ENCODE results near the gene OR8H3. TPM values are rescaled to one million over a fixed set of nuclear protein-coding genes. Genes with fewer than 3 reads are reported as not detected.

OR8H3 gene
- total RNA-seq, 1 experiment from 2014 or later, result not detected

DNA sequence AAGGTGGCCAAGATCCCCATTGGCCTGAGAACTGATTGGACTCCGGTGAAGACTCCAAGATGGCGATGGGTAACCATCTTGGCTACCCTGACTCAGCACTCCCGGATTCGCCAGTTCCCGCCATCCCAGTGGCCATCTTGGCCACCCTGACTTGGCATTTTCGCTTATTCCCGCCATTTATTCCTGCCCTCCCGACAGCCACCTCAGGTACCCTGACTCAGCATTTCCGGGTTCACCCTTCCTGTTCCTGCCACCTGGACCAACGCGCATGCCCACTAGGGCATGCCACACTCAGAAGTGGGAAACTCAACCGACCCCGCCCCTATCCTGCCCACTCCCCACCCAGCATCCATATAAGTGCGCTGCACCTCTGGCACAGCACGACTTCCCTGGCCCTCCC, 30.2 kb downstream of the OR8H3 start (continued):
- TF ChIP-seq EZH2 (IDR thresholded peaks at IDR 0.05), result no peak
- TF ChIP-seq EGR1 (IDR thresholded peaks at IDR 0.05; ENCODE audit: low read depth), result no peak
- TF ChIP-seq POLR2AphosphoS5 (IDR thresholded peaks at IDR 0.05; ENCODE audit: low read depth, low read length), result no peak
- no peak for TF ChIP-seq JUND (IDR thresholded peaks at IDR 0.05)
- no peak for TF ChIP-seq SIN3A (IDR thresholded peaks at IDR 0.05; ENCODE audit: low read depth)

DNA sequence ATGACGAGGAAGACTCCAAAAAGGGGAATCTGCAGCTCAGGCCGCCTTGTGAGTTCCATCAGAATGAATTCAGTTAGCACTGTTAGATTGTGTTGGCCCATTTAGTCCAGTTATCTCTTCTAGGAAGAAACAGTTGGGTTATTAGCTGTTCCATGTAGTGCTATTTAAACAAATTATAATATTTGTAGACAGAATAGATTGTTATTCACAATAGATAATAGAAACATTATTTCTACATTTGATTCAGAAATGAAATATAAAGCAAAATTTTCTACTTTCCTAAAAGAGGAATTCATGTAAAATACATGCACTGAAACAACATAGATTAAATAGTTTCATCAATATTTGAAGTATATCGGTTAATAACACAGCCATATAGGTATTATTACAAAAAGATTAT, 38.0 kb downstream of the OR8H3 start, which contains the start of gene OR8K5:
Gene OR8K5, minus strand, starts transcription at position 101 of the 400 bp plus-strand sequence. Its CDS starts 0 bp downstream, at position 101.
- ATAC-seq (no peak), DNase-seq (ENCODE audit: low read depth, low spot score) (no peak)
- Histone ChIP-seq H3K36me3 (ENCODE audit: control insufficient read depth in 1 of 2, insufficient read depth in 2 of 2, low read length in 2 of 2) (no peaks in the 10 kb centered on the region), H3K27ac (ENCODE audit: low read depth, low read length) (no peak within 1 kb of the TSS), H3K4me3 (replicated peaks in 1 of 2; ENCODE audit: low read depth in 1 of 2, low read length in 2 of 2) (no peak within 1 kb of the TSS), H3K9me3 (ENCODE audit: control insufficient read depth in 1 of 2, insufficient read depth in 1 of 2, low read depth in 1 of 2, low read length in 2 of 2) (peaks cover 6 to 14% of the 10 kb centered on the region in 2 experiments; a peak in 2 of 4 replicates), H2AFZ (ENCODE audit: low read depth, low read length, poor library complexity, severe bottlenecking) (no peak within 1 kb of the TSS), H3K4me1 (ENCODE audit: control insufficient read depth in 1 of 2, insufficient read depth in 2 of 2, low read length in 2 of 2) (no peaks in the 10 kb centered on the region), H3K4me2 (ENCODE audit: low read length) (no peak within 1 kb of the TSS), H3K79me2 (ENCODE audit: insufficient read depth, low read length) (no peaks in the 10 kb centered on the region), H3K9ac (ENCODE audit: low read length) (no peak within 1 kb of the TSS), H4K20me1 (ENCODE audit: insufficient read depth) (no peaks in the 10 kb centered on the region), H3K27me3 (ENCODE audit: insufficient read depth, low read length) (no peaks in the 10 kb centered on the region), H3K9me2 (ENCODE audit: insufficient read depth) (no peaks in the 10 kb centered on the region)
- RAD21 ChIA-PET (ENCODE audit: low non-redundant PET in 1 of 2, low total read pairs in 2 of 2, uncharacterized antibody in 2 of 2, unreplicated experiment in 2 of 2), result no interaction called here
- no TSS peak for BruUV-seq (replicated peaks)
- POLR2A ChIA-PET, result no interaction called here
- intact Hi-C loops (cut with micrococcal nuclease), result no loop called here
- TF ChIP-seq JUND (IDR thresholded peaks at IDR 0.05) (no peak), CBX3 (IDR thresholded peaks at IDR 0.05; ENCODE audit: low read depth) (no peak), POLR2AphosphoS5 (IDR thresholded peaks at IDR 0.05; ENCODE audit: low read depth, low read length) (no peak), ZFX (IDR thresholded peaks at IDR 0.05) (no peak), EZH2 (IDR thresholded peaks at IDR 0.05) (no peak), ZNF274 (IDR thresholded peaks at IDR 0.05; ENCODE audit: low read depth, low read length) (no peak), SRF (IDR thresholded peaks at IDR 0.05; ENCODE audit: low read depth) (no peak)
- TF ChIP-seq, protein P1, sequence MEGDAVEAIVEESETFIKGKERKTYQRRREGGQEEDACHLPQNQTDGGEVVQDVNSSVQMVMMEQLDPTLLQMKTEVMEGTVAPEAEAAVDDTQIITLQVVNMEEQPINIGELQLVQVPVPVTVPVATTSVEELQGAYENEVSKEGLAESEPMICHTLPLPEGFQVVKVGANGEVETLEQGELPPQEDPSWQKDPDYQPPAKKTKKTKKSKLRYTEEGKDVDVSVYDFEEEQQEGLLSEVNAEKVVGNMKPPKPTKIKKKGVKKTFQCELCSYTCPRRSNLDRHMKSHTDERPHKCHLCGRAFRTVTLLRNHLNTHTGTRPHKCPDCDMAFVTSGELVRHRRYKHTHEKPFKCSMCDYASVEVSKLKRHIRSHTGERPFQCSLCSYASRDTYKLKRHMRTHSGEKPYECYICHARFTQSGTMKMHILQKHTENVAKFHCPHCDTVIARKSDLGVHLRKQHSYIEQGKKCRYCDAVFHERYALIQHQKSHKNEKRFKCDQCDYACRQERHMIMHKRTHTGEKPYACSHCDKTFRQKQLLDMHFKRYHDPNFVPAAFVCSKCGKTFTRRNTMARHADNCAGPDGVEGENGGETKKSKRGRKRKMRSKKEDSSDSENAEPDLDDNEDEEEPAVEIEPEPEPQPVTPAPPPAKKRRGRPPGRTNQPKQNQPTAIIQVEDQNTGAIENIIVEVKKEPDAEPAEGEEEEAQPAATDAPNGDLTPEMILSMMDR (IDR thresholded peaks at IDR 0.05 in 2 of 3, conservative IDR thresholded peaks at IDR 0.05 in 1 of 3; ENCODE audit: borderline replicate concordance in 1 of 3, insufficient read depth in 1 of 3, low read depth in 2 of 3, low read length in 2 of 3), result no peak
- CTCF ChIA-PET, result no interaction called here
